ENCODE data around the gene ZNF217. TPM values are rescaled to one million over a fixed set of nuclear protein-coding genes. Genes with fewer than 3 reads are reported as not detected.

ZNF217 gene
- total and polyA plus RNA-seq, 2 of the 8 experiments (the other 6 are each of a cell fraction or from before 2014, with no cell fraction given) = 15.3 to 87.9 TPM

GRCh38 chr20:53571555-53572286 lies 21.9 kb downstream of the ZNF217 start (continued):
- TF ChIP-seq CHD7 (IDR thresholded peaks at IDR 0.05; ENCODE audit: insufficient replicate concordance, low read length) (no peak), CREB1 (IDR thresholded peaks at IDR 0.05) (no peak), TAF7 (optimal IDR thresholded peaks at IDR 0.05; ENCODE audit: borderline replicate concordance, low read depth, low read length) (no peak), EZH2 (IDR thresholded peaks at IDR 0.05; ENCODE audit: low read depth, low read length, severe bottlenecking) (no peak), BCL11A (IDR thresholded peaks at IDR 0.05; ENCODE audit: low read depth in 2 of 2, low read length in 2 of 2) (no peak), TAF1 (IDR thresholded peaks at IDR 0.05; ENCODE audit: low read depth, low read length) (no peak), JUND (IDR thresholded peaks at IDR 0.05; ENCODE audit: low read length) (no peak)

Data from H1 (cell line).